Body of pancreas (tissue), 4 donors: ENCODE measurements around the gene CAMTA1. TPM values are rescaled to one million over a fixed set of nuclear protein-coding genes. Genes with fewer than 3 reads are reported as not detected.

ENCODE experiments used
- ATAC-seq: fragments of 150-250 bp; one replicate; pipeline ENCODE4 v1.9.1; 2016
- DNase-seq, 4 donors: peaks; one replicate each; pipeline ENCODE4 v3.0.0-alpha.2; 2019
- H3K27ac ChIP-seq, 4 donors: fragments of 200-600 bp; sonication (generic); 1 replicate in 3 of 4; 2 replicates in 1 of 4; pipeline versions ENCODE4 v1.5.1 to v1.6.1; 2016 to 2019; ENCODE audit warnings: mild to moderate bottlenecking in 1 of 4, mixed read lengths in 1 of 4, moderate library complexity in 1 of 4
- H3K27me3 ChIP-seq, 2 donors: fragments of 200-600 bp; sonication (generic); one replicate each; pipeline ENCODE4 v1.6.0; 2016; ENCODE audit warnings: mild to moderate bottlenecking in 1 of 2
- H3K36me3 ChIP-seq, 2 donors: fragments of 200-600 bp; sonication (generic); replicated peaks in 1 of 2; 2 replicates each; pipeline ENCODE4 v1.5.1; 2016; ENCODE audit warnings: low read depth in 2 of 2; ENCODE audit not compliant: insufficient read depth in 1 of 2
- H3K4me1 ChIP-seq: fragments of 200-600 bp; sonication (generic); one replicate; pipeline ENCODE4 v1.6.0; 2016
- H3K4me3 ChIP-seq, 2 donors: fragments of 200-600 bp; sonication (generic); 1 replicate in 1 of 2; 2 replicates in 1 of 2; pipeline ENCODE4 v1.5.1; 2016 to 2019
- H3K9me3 ChIP-seq, 3 donors: fragments of 200-600 bp; sonication (generic); 1 replicate in 2 of 3; 2 replicates in 1 of 3; pipeline ENCODE4 v1.5.1; 2016
- POLR2A ChIP-seq, 3 donors: fragments of 450-650 bp; IDR thresholded peaks; one replicate each; pipeline ENCODE4 v1.6.1; 2016; ENCODE audit warnings: antibody characterized with exemption in 3 of 3, mild to moderate bottlenecking in 2 of 3
- WGBS, 2 donors: methylation state at CpG; one replicate each; pipeline ENCODE4 v1.1.5; 2017; 5-methylcytosine and 5-hydroxymethylcytosine counted together
- intact Hi-C: fragments of 100-400 bp; cut with DNase I; formaldehyde crosslinking; loops from one replicate; pipeline ENCODE4 v1.15.1; 2023
- total RNA-seq, 2 donors: library from RNA; depleted of rRNA; stranded (reverse); fragments of >200 nt; gene quantifications; one replicate each; pipeline ENCODE4 v1.1.0, GENCODE V29; 2016
- TF ChIP-seq, protein P1 (sequence below), 7 experiments: fragments of 450-650 bp in 4 of 7; fragments of 200-600 bp in 3 of 7; sonication (generic) in 3 of 7; IDR thresholded peaks; one replicate each; pipeline ENCODE4 v1.5.1; 2016 to 2019; ENCODE audit warnings: antibody characterized with exemption in 7 of 7

The CAMTA1 gene
- total RNA-seq, 2 donors from 2014 or later, result 36.3 to 59.7 TPM

DNA sequence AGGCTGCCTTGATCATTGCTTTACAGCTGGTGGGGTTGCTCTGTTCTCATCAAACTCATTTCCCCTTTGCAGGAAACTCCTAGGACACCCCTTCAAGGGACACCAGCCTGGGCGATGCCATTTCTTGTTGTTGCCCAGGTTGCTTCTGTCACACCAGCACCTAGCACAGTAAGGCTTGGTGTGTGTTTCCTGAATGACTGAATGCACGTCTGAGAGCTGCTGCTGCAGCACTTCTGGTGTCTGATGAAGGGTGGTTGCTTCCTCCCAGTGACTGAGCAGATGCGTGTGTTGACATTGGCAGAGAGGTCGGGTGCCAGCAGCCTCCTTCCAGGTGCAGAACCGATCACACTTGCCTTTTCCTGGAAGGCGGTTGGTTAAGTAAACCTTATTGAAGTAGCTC, 477.4 kb downstream of the CAMTA1 start:
- WGBS, 2 donors, result 24 to 31% methylated on average over 6 of the region's 6 CpGs
- Histone ChIP-seq H3K9me3 (no peaks in the 10 kb centered on the region), H3K4me3 (no peak overlapping the region), H3K27ac (no peak overlapping the region), H3K36me3 (no peaks in the 10 kb centered on the region), H3K27me3 (no peaks in the 10 kb centered on the region), H3K4me1 (peaks cover 16% of the 10 kb centered on the region)
- intact Hi-C loops, result no loop called here
- ATAC-seq (peak; percentile 19), DNase-seq (peak; percentile 23 to 60 (median 42))
- TF ChIP-seq POLR2A (IDR thresholded peaks at IDR 0.05), result no peak
- TF ChIP-seq, protein P1, sequence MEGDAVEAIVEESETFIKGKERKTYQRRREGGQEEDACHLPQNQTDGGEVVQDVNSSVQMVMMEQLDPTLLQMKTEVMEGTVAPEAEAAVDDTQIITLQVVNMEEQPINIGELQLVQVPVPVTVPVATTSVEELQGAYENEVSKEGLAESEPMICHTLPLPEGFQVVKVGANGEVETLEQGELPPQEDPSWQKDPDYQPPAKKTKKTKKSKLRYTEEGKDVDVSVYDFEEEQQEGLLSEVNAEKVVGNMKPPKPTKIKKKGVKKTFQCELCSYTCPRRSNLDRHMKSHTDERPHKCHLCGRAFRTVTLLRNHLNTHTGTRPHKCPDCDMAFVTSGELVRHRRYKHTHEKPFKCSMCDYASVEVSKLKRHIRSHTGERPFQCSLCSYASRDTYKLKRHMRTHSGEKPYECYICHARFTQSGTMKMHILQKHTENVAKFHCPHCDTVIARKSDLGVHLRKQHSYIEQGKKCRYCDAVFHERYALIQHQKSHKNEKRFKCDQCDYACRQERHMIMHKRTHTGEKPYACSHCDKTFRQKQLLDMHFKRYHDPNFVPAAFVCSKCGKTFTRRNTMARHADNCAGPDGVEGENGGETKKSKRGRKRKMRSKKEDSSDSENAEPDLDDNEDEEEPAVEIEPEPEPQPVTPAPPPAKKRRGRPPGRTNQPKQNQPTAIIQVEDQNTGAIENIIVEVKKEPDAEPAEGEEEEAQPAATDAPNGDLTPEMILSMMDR (IDR thresholded peaks at IDR 0.05), result no peak

- intact Hi-C loops, result no loop called here
- WGBS, 2 donors, result 51 to 54% methylated on average over 13 of the region's 13 CpGs
- Histone ChIP-seq H3K9me3 (no peaks in the 10 kb centered on the region), H3K27ac (no peak overlapping the region), H3K4me1 (peaks cover 16% of the 10 kb centered on the region), H3K27me3 (no peaks in the 10 kb centered on the region), H3K36me3 (no peaks in the 10 kb centered on the region), H3K4me3 (no peak overlapping the region)
- ATAC-seq, result no peak
- no peak for DNase-seq
- TF ChIP-seq, protein P1 (IDR thresholded peaks at IDR 0.05), result no peak
- no peak for TF ChIP-seq POLR2A (IDR thresholded peaks at IDR 0.05)
Observed at GRCh38 chr1:7263021-7263960, 478.0 kb downstream of the CAMTA1 start.

DNA sequence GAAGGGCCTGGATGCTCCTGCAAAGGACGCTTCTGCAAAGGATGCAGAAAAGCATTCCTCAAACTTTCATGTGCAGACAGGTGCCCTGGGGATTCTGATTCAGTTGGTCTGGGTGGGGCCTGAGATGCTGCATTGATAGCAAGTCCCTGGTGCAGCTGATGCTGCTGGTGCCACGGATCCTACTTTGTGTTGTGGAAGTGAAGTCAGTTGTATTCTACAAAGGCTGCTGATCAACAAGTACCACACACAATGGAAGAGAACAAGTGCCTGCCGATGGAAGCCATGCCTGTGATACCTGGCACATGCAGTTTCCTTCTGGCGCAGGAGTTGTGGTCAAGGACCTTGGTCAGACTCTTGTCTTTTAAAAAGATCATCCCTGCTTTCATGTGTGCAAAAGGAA, 478.8 kb downstream of the CAMTA1 start:
- no peaks in the 10 kb centered on the region for H3K27me3 ChIP-seq
- TF ChIP-seq POLR2A (IDR thresholded peaks at IDR 0.05), result no peak
- TF ChIP-seq, protein P1 (IDR thresholded peaks at IDR 0.05), result no peak
- no peak overlapping the region for H3K4me3 ChIP-seq
- H3K4me1 ChIP-seq, result peaks cover 16% of the 10 kb centered on the region
- H3K9me3 ChIP-seq, result no peaks in the 10 kb centered on the region
- ATAC-seq, result no peak
- no peaks in the 10 kb centered on the region for H3K36me3 ChIP-seq
- intact Hi-C loops, result no loop called here
- WGBS, 2 donors, result 71 to 79% methylated on average over 4 of the region's 4 CpGs
- DNase-seq, result no peak
- no peak overlapping the region for H3K27ac ChIP-seq

DNA sequence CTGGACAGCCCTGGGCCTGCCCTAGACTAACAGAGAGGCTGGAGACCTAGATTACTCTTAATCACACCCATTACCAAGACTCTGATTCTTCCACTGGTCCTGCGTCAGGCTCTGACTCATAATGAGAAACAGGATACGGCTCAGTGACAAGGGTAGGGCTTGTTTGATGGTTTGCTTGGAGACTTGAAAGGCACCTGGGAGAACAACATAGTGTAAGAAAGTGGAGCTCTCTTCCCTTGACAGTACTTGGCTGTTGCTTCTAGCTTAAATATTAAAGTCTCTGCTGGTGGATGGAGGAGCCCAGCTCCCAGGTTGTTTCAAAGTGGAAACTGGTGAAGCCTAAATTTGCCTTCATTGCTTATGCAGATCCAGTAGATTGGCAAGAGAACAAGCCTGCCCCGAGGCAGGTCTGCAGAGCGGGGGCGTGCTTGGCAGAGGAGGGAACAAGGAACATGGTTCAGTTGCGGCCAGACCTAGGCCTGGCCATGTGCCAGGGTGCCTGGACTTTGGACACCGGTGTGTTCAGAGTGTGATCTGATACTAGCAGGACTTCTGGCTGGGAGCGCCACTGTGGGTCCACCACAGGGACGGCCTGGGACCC, 480.6 kb downstream of the CAMTA1 start:
- DNase-seq (peak; percentile 89 to 96 (median 91)), ATAC-seq (peak; percentile 91)
- Histone ChIP-seq H3K27ac (peak overlapping the region in 3 of 4 donors; percentile 42 to 67 (median 59)), H3K36me3 (no peaks in the 10 kb centered on the region), H3K27me3 (no peaks in the 10 kb centered on the region), H3K4me1 (peaks cover 16% of the 10 kb centered on the region), H3K4me3 (no peak overlapping the region), H3K9me3 (no peaks in the 10 kb centered on the region)
- TF ChIP-seq, protein P1 (IDR thresholded peaks at IDR 0.05), result peak in 1 of 7 experiments; percentile 16
- no peak for TF ChIP-seq POLR2A (IDR thresholded peaks at IDR 0.05)
- WGBS, 2 donors, result 16 to 34% methylated on average over 8 to 9 of the region's 9 CpGs
- intact Hi-C loops, result no loop called here
